ENCODE data around the gene ADAMTS14.

ADAMTS14 gene

GRCh38 chr10:70692043-70692603 is 19.8 kb downstream of the ADAMTS14 start:
- no peak for DNase-seq (ENCODE audit: low read depth)
- in situ Hi-C loops (cut with HindIII; ENCODE audit: low sequenced_read_pairs) = no loop called here

DNA sequence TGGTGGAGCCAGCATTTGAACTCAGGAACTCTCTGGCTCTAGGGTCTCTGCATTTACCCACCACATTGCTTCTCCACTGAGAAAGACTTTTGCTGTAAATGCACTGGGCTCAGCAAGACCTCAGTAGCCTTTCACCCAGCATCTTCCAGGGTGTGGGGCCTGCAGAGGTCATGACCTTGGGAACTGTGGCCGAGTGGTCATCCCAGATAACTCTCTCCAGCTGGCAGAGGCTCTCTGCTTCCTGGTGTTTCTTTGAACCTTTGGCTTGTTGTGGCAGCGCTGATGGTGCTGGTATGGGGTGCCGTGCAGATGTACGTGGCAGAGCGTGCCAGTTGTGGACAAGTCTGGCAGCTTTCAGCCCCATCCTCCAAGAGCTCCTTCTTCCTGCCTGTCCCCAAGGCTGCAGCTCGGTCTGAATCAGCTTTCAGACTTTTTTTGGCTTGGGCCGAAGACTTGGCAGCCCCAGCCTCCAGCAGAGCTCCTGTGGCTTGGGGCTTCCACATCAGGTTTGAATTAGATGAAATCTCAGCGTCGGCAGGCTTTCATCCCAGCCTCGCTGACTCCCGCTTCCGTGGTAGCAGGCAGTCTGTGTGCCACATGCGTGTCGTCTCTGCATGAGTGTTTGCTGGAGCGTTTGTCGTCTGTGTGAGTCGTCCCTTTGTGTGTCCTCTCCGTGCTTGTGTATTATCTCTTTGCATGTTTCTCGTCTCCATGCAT is 21.5 kb downstream of the ADAMTS14 start:
- peak; percentile 93 for DNase-seq (ENCODE audit: low read depth)
- TF ChIP-seq, protein P1, sequence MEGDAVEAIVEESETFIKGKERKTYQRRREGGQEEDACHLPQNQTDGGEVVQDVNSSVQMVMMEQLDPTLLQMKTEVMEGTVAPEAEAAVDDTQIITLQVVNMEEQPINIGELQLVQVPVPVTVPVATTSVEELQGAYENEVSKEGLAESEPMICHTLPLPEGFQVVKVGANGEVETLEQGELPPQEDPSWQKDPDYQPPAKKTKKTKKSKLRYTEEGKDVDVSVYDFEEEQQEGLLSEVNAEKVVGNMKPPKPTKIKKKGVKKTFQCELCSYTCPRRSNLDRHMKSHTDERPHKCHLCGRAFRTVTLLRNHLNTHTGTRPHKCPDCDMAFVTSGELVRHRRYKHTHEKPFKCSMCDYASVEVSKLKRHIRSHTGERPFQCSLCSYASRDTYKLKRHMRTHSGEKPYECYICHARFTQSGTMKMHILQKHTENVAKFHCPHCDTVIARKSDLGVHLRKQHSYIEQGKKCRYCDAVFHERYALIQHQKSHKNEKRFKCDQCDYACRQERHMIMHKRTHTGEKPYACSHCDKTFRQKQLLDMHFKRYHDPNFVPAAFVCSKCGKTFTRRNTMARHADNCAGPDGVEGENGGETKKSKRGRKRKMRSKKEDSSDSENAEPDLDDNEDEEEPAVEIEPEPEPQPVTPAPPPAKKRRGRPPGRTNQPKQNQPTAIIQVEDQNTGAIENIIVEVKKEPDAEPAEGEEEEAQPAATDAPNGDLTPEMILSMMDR (IDR thresholded peaks at IDR 0.05; ENCODE audit: low read depth, low read length, missing control alignments) = no peak
- no peak overlapping the region for H3K4me3 ChIP-seq (ENCODE audit: low read depth, low read length)
- in situ Hi-C loops (cut with HindIII; ENCODE audit: low sequenced_read_pairs) = no loop called here

More at GRCh38 chr10:70692043-70692603, 19.8 kb downstream of the ADAMTS14 start:
- H3K4me3 ChIP-seq (ENCODE audit: low read depth, low read length) = no peak overlapping the region
- TF ChIP-seq, protein P1 (IDR thresholded peaks at IDR 0.05; ENCODE audit: low read depth, low read length, missing control alignments) = no peak

GRCh38 chr10:70694418-70695141 is 22.3 kb downstream of the ADAMTS14 start:
- in situ Hi-C loops (cut with HindIII; ENCODE audit: low sequenced_read_pairs) = no loop called here
- H3K4me3 ChIP-seq (ENCODE audit: low read depth, low read length) = no peak overlapping the region
- DNase-seq (ENCODE audit: low read depth) = peak; percentile 92
- TF ChIP-seq, protein P1 (IDR thresholded peaks at IDR 0.05; ENCODE audit: low read depth, low read length, missing control alignments) = no peak

DNA sequence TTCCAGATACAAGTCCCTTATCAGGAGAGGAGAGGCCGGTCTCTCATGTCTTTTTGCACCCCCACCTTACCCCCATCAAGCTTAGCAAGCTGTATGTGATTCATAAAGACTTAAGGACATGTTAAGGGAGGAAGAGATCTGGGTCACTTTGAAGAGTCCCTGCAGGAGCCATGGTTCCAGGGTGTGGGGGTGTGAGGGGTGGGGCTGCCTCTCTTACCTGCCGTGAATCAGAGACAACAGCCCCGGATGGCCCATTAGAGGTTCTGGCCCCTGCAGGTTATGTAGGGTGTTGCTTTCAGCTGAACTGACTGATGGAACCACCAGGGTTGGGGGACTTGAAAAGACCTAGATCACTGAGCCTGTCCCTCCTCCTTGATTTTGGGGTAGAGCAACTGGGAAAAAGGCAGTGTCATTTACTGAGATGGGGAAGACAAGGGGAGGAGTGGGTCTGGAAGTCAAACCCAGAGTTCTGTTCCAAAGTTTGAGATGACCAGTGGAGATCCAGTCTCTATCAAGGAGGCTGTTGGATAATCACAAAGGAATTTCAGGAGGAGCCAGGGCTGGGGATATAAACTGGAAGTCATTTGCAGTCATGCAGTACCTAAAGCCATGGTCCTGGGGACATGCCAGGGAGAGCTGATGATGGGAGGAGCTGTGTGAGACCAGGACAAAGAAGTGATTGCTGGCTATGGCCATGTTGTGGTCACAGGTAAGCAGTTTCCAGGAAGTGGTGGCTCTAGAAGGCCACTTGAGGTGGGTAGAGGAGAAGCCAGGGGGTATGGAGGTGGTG is 23.1 kb downstream of the ADAMTS14 start:
- no peak overlapping the region for H3K4me3 ChIP-seq (ENCODE audit: low read depth, low read length)
- in situ Hi-C loops (cut with HindIII; ENCODE audit: low sequenced_read_pairs) = no loop called here
- TF ChIP-seq, protein P1 (IDR thresholded peaks at IDR 0.05; ENCODE audit: low read depth, low read length, missing control alignments) = no peak
- DNase-seq (ENCODE audit: low read depth) = no peak

DNA sequence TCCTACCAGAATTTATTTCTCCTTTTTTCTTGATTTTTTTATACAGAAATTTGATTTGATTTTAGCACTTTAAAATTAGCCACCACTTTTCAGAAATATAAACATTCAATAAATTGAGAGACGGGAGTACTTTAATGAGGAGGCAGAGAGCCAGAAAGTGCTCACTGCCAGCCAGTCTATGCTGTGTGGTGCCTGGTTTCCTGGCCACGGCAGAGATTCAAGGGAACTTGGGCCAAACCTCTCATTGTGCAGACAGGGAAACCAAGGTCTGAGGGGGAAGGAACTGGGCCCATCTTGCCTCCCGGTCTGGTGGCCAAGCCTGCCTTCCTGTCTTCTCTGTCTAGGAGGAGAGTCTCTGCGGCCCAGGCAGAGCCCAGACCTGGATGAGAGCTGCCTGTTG is 25.9 kb downstream of the ADAMTS14 start:
- in situ Hi-C loops (cut with HindIII; ENCODE audit: low sequenced_read_pairs) = no loop called here
- DNase-seq (ENCODE audit: low read depth) = no peak
- H3K4me3 ChIP-seq (ENCODE audit: low read depth, low read length) = no peak overlapping the region
- TF ChIP-seq, protein P1 (IDR thresholded peaks at IDR 0.05; ENCODE audit: low read depth, low read length, missing control alignments) = no peak

GRCh38 chr10:70699063-70699658 is 26.9 kb downstream of the ADAMTS14 start:
- in situ Hi-C loops (cut with HindIII; ENCODE audit: low sequenced_read_pairs) = no loop called here
- TF ChIP-seq, protein P1 (IDR thresholded peaks at IDR 0.05; ENCODE audit: low read depth, low read length, missing control alignments) = no peak

More at GRCh38 chr10:70699063-70699658, 26.9 kb downstream of the ADAMTS14 start:
- no peak overlapping the region for H3K4me3 ChIP-seq (ENCODE audit: low read depth, low read length)
- DNase-seq (ENCODE audit: low read depth) = no peak
